Mammary epithelial cell (primary cell): ENCODE results near the gene CALHM2.

Experiments
- EZH2 ChIP-seq: IDR thresholded peaks from 2 replicates; pipeline ENCODE4 v1.6.1; 2012; ENCODE audit warnings: low read length, inconsistent platforms, borderline replicate concordance
- TF ChIP-seq, protein P1 (sequence below), 2 donors: IDR thresholded peaks in 1 of 2; conservative IDR thresholded peaks in 1 of 2; 2 replicates each; pipeline ENCODE4 v1.5.1; 2011 to 2012; ENCODE audit warnings: inconsistent platforms in 2 of 2, low read length in 2 of 2, mild to moderate bottlenecking in 2 of 2, control low read depth in 1 of 2, low read depth in 1 of 2; ENCODE audit not compliant: insufficient read depth in 1 of 2; ENCODE audit errors: extremely low read depth in 1 of 2

DNA sequence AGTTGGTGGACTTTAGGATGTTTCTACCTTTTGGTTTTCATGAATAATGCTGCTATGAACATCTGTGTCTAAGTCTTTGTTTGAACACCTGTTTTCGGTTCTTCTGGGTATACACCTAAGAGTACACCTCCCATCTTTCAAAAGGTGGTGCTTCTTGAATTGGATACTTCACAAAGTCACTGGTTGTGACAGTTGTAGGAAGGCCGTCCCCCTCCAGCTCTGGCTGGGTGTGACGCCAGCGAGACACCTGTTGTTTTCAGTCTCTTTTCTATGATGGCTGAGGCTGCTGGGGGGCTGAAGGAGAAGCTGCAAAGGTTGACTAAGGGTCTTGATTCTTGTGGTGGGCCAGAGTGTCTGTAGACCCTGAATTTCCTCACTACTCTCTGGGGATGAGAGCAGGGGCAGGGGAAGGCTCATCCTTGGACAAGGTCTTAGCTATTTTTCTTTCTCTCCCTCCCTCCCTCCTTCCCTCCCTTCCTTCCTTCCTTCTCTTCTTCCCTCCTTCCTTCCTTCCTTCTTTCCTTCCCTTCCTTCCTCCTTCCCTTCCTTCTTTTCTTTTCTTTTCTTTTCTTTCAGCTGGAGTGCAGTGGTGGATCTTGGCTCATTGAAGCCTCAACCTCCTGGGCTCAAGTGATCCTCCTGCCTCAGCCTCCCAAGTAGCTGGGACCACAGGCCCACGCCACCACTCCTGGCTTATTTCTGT, 46.9 kb upstream of the CALHM2 start:
- TF ChIP-seq, protein P1, sequence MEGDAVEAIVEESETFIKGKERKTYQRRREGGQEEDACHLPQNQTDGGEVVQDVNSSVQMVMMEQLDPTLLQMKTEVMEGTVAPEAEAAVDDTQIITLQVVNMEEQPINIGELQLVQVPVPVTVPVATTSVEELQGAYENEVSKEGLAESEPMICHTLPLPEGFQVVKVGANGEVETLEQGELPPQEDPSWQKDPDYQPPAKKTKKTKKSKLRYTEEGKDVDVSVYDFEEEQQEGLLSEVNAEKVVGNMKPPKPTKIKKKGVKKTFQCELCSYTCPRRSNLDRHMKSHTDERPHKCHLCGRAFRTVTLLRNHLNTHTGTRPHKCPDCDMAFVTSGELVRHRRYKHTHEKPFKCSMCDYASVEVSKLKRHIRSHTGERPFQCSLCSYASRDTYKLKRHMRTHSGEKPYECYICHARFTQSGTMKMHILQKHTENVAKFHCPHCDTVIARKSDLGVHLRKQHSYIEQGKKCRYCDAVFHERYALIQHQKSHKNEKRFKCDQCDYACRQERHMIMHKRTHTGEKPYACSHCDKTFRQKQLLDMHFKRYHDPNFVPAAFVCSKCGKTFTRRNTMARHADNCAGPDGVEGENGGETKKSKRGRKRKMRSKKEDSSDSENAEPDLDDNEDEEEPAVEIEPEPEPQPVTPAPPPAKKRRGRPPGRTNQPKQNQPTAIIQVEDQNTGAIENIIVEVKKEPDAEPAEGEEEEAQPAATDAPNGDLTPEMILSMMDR (conservative IDR thresholded peaks at IDR 0.05 in 1 of 2, IDR thresholded peaks at IDR 0.05 in 1 of 2; ENCODE audit: extremely low read depth in 1 of 2, insufficient read depth in 1 of 2, low read depth in 1 of 2, low read length in 2 of 2): no peak
- TF ChIP-seq EZH2: no peak
